ENCODE results near the gene PCDHGA8.

DNA sequence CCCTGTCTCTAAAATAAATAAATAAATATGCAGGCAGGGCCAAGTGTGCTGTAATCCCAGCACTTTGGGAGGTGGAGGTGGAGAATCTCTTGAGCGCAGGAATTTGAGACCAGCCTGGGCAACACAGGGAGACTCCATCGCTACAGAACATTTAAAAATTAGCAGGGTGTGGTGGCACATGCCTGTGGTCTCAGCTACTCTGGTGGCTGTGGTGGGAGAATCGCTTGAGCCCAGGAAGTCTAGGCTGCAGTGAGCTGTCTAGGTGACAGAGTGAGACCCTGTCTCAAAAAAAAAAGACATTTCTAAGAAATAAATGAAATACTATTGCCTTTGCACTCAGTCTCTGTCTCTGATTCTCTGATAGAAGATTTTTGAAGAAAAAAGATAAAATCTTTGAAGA, 19.1 kb downstream of the PCDHGA8 start:
- TF ChIP-seq POLR2A (IDR thresholded peaks at IDR 0.05; ENCODE audit: low read depth), result no peak
- TF ChIP-seq, protein P1, sequence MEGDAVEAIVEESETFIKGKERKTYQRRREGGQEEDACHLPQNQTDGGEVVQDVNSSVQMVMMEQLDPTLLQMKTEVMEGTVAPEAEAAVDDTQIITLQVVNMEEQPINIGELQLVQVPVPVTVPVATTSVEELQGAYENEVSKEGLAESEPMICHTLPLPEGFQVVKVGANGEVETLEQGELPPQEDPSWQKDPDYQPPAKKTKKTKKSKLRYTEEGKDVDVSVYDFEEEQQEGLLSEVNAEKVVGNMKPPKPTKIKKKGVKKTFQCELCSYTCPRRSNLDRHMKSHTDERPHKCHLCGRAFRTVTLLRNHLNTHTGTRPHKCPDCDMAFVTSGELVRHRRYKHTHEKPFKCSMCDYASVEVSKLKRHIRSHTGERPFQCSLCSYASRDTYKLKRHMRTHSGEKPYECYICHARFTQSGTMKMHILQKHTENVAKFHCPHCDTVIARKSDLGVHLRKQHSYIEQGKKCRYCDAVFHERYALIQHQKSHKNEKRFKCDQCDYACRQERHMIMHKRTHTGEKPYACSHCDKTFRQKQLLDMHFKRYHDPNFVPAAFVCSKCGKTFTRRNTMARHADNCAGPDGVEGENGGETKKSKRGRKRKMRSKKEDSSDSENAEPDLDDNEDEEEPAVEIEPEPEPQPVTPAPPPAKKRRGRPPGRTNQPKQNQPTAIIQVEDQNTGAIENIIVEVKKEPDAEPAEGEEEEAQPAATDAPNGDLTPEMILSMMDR (IDR thresholded peaks at IDR 0.05), result no peak

Data from esophagus muscularis mucosa (tissue), 3 donors.